PC-9 (cell line): ENCODE data around the gene GGCX.

ENCODE experiments used
- EZH2 ChIP-seq: fragments of 200-600 bp; sonication (generic); IDR thresholded peaks from 2 replicates; pipeline ENCODE4 v1.8.0; 2017; ENCODE audit warnings: antibody characterized with exemption, low read depth
- TF ChIP-seq, protein P1 (sequence below): fragments of 200-600 bp; sonication (generic); conservative IDR thresholded peaks from 2 replicates; pipeline ENCODE4 v1.6.1; 2017; ENCODE audit warnings: mixed run types, antibody characterized with exemption, mild to moderate bottlenecking, moderate library complexity

DNA sequence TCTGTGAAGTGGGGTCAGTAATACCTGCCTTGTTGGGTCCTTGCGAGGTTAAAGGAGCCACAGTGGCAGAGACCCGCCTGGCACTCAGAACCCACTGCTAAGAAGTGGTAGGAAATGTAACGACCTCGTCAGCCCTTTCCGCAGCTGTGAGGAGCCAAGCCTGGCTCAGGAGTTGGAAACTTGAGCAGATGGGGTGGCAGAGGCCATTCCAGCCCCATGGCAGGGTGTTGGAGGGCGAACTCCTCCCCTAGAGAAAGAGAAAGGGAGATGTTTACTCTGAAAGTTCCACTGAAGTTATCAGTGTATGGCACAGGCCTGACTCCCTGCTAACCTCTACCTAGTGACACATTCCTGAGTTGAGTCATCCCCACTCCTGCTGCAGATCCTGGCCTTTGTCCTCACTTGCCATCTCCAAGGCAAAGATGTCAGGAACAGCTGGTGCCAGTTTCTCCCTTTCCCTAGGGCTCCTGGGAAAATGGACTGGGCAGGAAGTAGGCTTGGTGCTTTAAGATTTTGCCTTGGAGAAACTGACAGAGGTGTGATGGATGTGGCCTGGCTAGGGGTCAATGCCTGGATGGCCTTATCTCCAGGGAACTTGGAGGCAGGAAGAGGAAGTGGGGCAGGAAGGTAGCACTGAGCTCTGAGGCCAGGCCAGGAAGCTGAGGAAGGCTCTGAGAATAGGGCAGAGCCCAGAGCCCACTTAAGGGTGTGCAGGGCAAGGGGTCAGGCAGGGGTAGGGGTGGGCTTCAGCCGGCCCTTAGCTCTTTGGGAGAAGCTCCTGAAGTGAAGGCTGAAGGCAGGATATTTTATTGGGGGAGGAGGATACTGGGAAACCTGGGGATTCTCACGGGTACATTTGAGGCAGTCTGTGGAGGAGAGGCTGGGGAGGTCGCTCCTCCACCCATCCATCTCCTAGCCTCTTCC lies 23.8 kb upstream of the GGCX start:
- TF ChIP-seq, protein P1, sequence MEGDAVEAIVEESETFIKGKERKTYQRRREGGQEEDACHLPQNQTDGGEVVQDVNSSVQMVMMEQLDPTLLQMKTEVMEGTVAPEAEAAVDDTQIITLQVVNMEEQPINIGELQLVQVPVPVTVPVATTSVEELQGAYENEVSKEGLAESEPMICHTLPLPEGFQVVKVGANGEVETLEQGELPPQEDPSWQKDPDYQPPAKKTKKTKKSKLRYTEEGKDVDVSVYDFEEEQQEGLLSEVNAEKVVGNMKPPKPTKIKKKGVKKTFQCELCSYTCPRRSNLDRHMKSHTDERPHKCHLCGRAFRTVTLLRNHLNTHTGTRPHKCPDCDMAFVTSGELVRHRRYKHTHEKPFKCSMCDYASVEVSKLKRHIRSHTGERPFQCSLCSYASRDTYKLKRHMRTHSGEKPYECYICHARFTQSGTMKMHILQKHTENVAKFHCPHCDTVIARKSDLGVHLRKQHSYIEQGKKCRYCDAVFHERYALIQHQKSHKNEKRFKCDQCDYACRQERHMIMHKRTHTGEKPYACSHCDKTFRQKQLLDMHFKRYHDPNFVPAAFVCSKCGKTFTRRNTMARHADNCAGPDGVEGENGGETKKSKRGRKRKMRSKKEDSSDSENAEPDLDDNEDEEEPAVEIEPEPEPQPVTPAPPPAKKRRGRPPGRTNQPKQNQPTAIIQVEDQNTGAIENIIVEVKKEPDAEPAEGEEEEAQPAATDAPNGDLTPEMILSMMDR, result no peak
- TF ChIP-seq EZH2, result no peak
